Measurements from ENCODE around the gene VAV2.

VAV2 gene

GRCh38 chr9:133836001-133836758 is 155.9 kb downstream of the VAV2 start:
- DNase-seq (ENCODE audit: low read depth in 2 of 2) = no peak

- no peak for DNase-seq (ENCODE audit: low read depth in 2 of 2)
Measured at GRCh38 chr9:133835262-133835901, 156.7 kb downstream of the VAV2 start.

- no peak for DNase-seq (ENCODE audit: low read depth in 2 of 2)
Measured at GRCh38 chr9:133834080-133834976, 157.8 kb downstream of the VAV2 start.

GRCh38 chr9:133833388-133834025 is 158.6 kb downstream of the VAV2 start:
- DNase-seq (ENCODE audit: low read depth in 2 of 2) = no peak

- DNase-seq (ENCODE audit: low read depth in 2 of 2) = no peak
Measured at GRCh38 chr9:133832877-133833276, 159.2 kb downstream of the VAV2 start.

- no peak for DNase-seq (ENCODE audit: low read depth in 2 of 2)
Measured at GRCh38 chr9:133830711-133831110, 161.4 kb downstream of the VAV2 start.

- no peak for DNase-seq (ENCODE audit: low read depth in 2 of 2)
Measured at GRCh38 chr9:133830310-133830709, 161.8 kb downstream of the VAV2 start.

GRCh38 chr9:133828338-133828997 is 163.7 kb downstream of the VAV2 start:
- DNase-seq (ENCODE audit: low read depth in 2 of 2) = no peak

- no peak for DNase-seq (ENCODE audit: low read depth in 2 of 2)
Measured at GRCh38 chr9:133826289-133827085, 165.6 kb downstream of the VAV2 start.

GRCh38 chr9:133825555-133826218 is 166.4 kb downstream of the VAV2 start:
- DNase-seq (ENCODE audit: low read depth in 2 of 2) = peak; percentile 70 to 74

GRCh38 chr9:133824802-133825186 is 167.3 kb downstream of the VAV2 start:
- DNase-seq (ENCODE audit: low read depth in 2 of 2) = no peak

- DNase-seq (ENCODE audit: low read depth in 2 of 2) = no peak
Measured at GRCh38 chr9:133824106-133824801, 167.9 kb downstream of the VAV2 start.

- DNase-seq (ENCODE audit: low read depth in 2 of 2) = no peak
Measured at GRCh38 chr9:133823189-133824105, 168.7 kb downstream of the VAV2 start.

- no peak for DNase-seq (ENCODE audit: low read depth in 2 of 2)
Measured at GRCh38 chr9:133822430-133823065, 169.6 kb downstream of the VAV2 start.

GRCh38 chr9:133821601-133822429 is 170.3 kb downstream of the VAV2 start:
- no peak for DNase-seq (ENCODE audit: low read depth in 2 of 2)

- DNase-seq (ENCODE audit: low read depth in 2 of 2) = no peak
Measured at GRCh38 chr9:133819923-133820322, 172.2 kb downstream of the VAV2 start.

GRCh38 chr9:133818444-133818843 is 173.7 kb downstream of the VAV2 start:
- no peak for DNase-seq (ENCODE audit: low read depth in 2 of 2)

All from fibroblast of skin of left quadriceps (primary cell).